Neuron (in vitro differentiated cells): Measurements from ENCODE around the gene FAM114A2.

Experiments
- H2AFZ ChIP-seq: one replicate; pipeline ENCODE4 v1.6.1; 2013; ENCODE audit warnings: low read depth, mild to moderate bottlenecking, inconsistent platforms, low read length, moderate library complexity
- H3K27me3 ChIP-seq: one replicate; pipeline ENCODE4 v1.6.1; 2013; ENCODE audit warnings: low read length; ENCODE audit not compliant: insufficient read depth
- H3K36me3 ChIP-seq: one replicate; pipeline ENCODE4 v1.6.1; 2013; ENCODE audit warnings: low read length; ENCODE audit not compliant: insufficient read depth
- H3K4me1 ChIP-seq: one replicate; pipeline ENCODE4 v1.6.1; 2013; ENCODE audit warnings: low read length; ENCODE audit not compliant: insufficient read depth
- H3K4me3 ChIP-seq: 2 replicates; pipeline ENCODE4 v1.5.1; 2013; ENCODE audit warnings: mild to moderate bottlenecking, low read length, moderate library complexity
- H3K9me3 ChIP-seq: one replicate; pipeline ENCODE4 v1.6.1; 2013; ENCODE audit warnings: low read length

The FAM114A2 gene

GRCh38 chr5:153998768-153999167, 39.9 kb downstream of the FAM114A2 start:
- Histone ChIP-seq H3K27me3 (no peaks in the 10 kb centered on the region), H3K9me3 (peaks cover 3% of the 10 kb centered on the region), H3K4me1 (no peaks in the 10 kb centered on the region), H3K36me3 (peaks cover 18% of the 10 kb centered on the region), H3K4me3 (no peak overlapping the region), H2AFZ (no peak overlapping the region)

- no peaks in the 10 kb centered on the region for H3K27me3 ChIP-seq
- H3K4me3 ChIP-seq = no peak overlapping the region
- peaks cover 18% of the 10 kb centered on the region for H3K36me3 ChIP-seq
- H3K9me3 ChIP-seq = peaks cover 3% of the 10 kb centered on the region
- H2AFZ ChIP-seq = no peak overlapping the region
- H3K4me1 ChIP-seq = no peaks in the 10 kb centered on the region
Observed at GRCh38 chr5:153998010-153998409, 40.7 kb downstream of the FAM114A2 start.

GRCh38 chr5:153991168-153991567, 47.5 kb downstream of the FAM114A2 start:
- H3K4me1 ChIP-seq = no peaks in the 10 kb centered on the region
- no peaks in the 10 kb centered on the region for H3K27me3 ChIP-seq
- no peaks in the 10 kb centered on the region for H3K9me3 ChIP-seq
- no peak overlapping the region for H2AFZ ChIP-seq
- H3K36me3 ChIP-seq = peaks cover 7% of the 10 kb centered on the region
- no peak overlapping the region for H3K4me3 ChIP-seq

DNA sequence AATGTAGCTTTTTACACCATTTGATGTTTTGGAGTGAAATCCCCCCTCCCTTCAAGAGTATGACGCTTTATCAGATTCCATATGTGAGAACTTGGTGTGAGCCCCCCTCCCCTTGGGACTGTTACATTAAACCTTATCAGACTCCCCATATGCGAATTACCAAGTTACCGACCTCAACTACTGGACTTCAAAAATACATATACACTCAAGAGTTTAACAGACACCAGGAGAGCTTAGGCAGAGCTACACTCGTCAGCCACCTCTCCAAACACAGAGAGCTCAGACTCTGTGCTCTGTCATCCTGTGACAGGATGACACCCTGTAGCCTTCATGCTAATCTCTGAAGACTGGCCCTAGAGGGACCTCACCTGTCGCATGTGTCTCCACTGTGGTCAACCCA, 50.2 kb downstream of the FAM114A2 start:
- Histone ChIP-seq H2AFZ (no peak overlapping the region), H3K4me3 (no peak overlapping the region), H3K36me3 (peaks cover 7% of the 10 kb centered on the region), H3K9me3 (no peaks in the 10 kb centered on the region), H3K4me1 (no peaks in the 10 kb centered on the region), H3K27me3 (no peaks in the 10 kb centered on the region)

DNA sequence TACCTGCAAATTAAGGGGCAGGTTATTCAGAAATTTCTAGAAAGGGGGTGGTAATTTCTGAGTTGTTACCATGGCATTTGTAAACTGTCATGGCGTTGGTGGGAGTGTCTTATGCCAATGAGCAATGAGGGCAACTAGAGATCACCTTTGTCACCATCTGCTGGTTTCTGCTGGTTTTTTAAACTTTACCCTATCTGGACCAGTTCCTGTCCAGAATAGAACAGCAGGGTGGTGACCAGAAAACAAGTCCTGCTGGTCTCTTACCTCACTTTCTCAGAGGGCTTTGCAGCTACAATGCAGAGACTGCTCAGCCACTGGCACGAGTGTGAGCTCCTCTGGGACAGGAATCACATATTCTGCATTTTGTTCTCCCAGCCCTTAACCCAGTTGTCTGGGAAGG, 51.4 kb downstream of the FAM114A2 start:
- Histone ChIP-seq H2AFZ (no peak overlapping the region), H3K36me3 (peaks cover 2% of the 10 kb centered on the region), H3K4me1 (no peaks in the 10 kb centered on the region), H3K9me3 (no peaks in the 10 kb centered on the region), H3K27me3 (no peaks in the 10 kb centered on the region), H3K4me3 (no peak overlapping the region)

DNA sequence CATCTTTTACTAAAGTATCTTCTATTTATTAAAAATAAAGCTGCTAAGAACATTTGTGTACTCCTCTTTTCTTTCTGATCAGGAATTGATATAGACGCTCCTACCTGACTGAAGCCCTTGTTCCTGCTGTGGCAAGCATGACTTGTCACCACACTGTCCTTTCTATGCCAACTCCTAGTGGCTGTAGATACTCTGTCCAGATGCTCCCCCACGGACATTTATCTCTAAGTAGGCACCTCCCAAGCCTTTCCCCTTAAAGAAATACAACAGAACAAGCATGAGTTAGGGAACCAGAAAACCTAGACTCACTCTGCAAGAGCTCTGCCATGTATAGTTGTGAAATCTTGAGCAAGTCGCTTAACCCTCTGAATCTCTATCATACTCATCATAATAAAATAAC, 53.2 kb downstream of the FAM114A2 start:
- Histone ChIP-seq H3K4me1 (no peaks in the 10 kb centered on the region), H3K27me3 (no peaks in the 10 kb centered on the region), H3K36me3 (no peaks in the 10 kb centered on the region), H3K9me3 (no peaks in the 10 kb centered on the region), H2AFZ (no peak overlapping the region), H3K4me3 (no peak overlapping the region)

DNA sequence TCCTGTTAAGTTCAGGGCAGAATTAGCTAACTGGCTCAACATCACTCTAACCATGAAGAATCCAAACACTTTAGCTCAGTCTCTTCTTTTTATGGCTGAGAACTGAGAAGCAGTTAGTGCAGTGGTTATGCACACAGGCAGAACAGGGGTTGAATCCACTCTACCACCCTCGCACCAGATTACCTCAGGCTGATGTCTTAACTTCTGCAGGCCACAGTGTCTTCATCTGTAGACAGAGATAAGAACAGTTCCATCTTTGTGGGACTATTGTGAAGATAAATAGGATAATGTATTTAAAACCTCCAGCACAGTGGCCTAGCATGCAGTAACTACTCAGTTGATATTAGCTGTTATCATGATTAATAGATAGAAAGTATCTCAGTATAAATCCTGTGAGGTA, 54.8 kb downstream of the FAM114A2 start:
- Histone ChIP-seq H3K4me3 (no peak overlapping the region), H3K36me3 (no peaks in the 10 kb centered on the region), H3K9me3 (no peaks in the 10 kb centered on the region), H2AFZ (no peak overlapping the region), H3K4me1 (no peaks in the 10 kb centered on the region), H3K27me3 (no peaks in the 10 kb centered on the region)

- Histone ChIP-seq H3K4me1 (no peaks in the 10 kb centered on the region), H3K4me3 (no peak overlapping the region), H3K9me3 (no peaks in the 10 kb centered on the region), H3K27me3 (no peaks in the 10 kb centered on the region), H2AFZ (no peak overlapping the region), H3K36me3 (no peaks in the 10 kb centered on the region)
Observed at GRCh38 chr5:153981905-153982605, 56.7 kb downstream of the FAM114A2 start.

GRCh38 chr5:153979028-153979783, 59.5 kb downstream of the FAM114A2 start:
- H3K4me1 ChIP-seq = no peaks in the 10 kb centered on the region

GRCh38 chr5:153974813-153975163, 63.9 kb downstream of the FAM114A2 start:
- H3K4me1 ChIP-seq = no peaks in the 10 kb centered on the region
- H2AFZ ChIP-seq = no peak overlapping the region
- H3K27me3 ChIP-seq = peaks cover 8% of the 10 kb centered on the region
- no peaks in the 10 kb centered on the region for H3K36me3 ChIP-seq
- H3K9me3 ChIP-seq = no peaks in the 10 kb centered on the region
- H3K4me3 ChIP-seq = no peak overlapping the region

More at GRCh38 chr5:153979028-153979783, 59.5 kb downstream of the FAM114A2 start:
- H3K4me3 ChIP-seq = no peak overlapping the region
- H3K27me3 ChIP-seq = peaks cover 8% of the 10 kb centered on the region
- H2AFZ ChIP-seq = no peak overlapping the region
- H3K9me3 ChIP-seq = no peaks in the 10 kb centered on the region
- H3K36me3 ChIP-seq = no peaks in the 10 kb centered on the region

DNA sequence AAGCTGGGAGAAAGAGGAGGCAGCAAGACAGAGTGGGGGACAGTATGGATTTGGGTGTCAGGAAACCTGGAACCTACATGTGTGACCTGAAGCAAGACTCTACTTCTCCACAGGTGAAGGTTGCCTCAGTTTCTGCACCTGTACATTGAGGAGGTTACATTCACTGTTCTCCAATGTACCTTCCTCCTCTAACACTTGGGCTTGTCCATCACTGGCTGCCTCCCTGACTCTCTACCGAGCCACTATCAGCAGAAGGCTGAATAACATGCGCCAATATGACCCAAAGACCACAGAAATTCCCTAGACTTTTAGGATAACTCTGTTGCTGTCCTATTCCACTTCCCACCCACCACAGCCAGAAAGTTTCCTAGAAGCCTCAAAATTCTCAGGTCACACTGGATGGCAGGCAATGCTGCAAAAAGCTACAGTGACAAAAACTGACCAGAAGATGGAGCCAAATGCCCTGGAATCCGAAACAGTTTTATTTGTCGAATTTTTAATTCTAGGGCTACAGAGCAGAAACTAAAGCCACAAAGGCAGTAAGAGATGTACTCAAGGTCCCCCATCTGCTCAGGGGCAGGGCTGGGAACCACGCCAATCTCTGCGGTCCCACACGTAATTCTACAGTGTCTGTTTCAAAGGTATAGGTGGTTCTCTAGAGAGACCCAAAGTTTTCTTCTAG, 64.4 kb downstream of the FAM114A2 start:
- Histone ChIP-seq H3K27me3 (peaks cover 8% of the 10 kb centered on the region), H2AFZ (no peak overlapping the region), H3K9me3 (no peaks in the 10 kb centered on the region), H3K4me1 (no peaks in the 10 kb centered on the region), H3K4me3 (no peak overlapping the region), H3K36me3 (no peaks in the 10 kb centered on the region)

GRCh38 chr5:153972240-153972639, 66.5 kb downstream of the FAM114A2 start:
- no peaks in the 10 kb centered on the region for H3K9me3 ChIP-seq
- no peak overlapping the region for H3K4me3 ChIP-seq
- H3K4me1 ChIP-seq = no peaks in the 10 kb centered on the region
- no peak overlapping the region for H2AFZ ChIP-seq
- no peaks in the 10 kb centered on the region for H3K36me3 ChIP-seq
- H3K27me3 ChIP-seq = peaks cover 8% of the 10 kb centered on the region

- H3K4me1 ChIP-seq = no peaks in the 10 kb centered on the region
- no peaks in the 10 kb centered on the region for H3K36me3 ChIP-seq
- H3K4me3 ChIP-seq = no peak overlapping the region
- H2AFZ ChIP-seq = no peak overlapping the region
- no peaks in the 10 kb centered on the region for H3K9me3 ChIP-seq
- peaks cover under 1% of the 10 kb centered on the region for H3K27me3 ChIP-seq
Observed at GRCh38 chr5:153970496-153970895, 68.2 kb downstream of the FAM114A2 start.
